A172 (cell line): ENCODE data around the gene RIC3. TPM values are rescaled to one million over a fixed set of nuclear protein-coding genes. Genes with fewer than 3 reads are reported as not detected.
"Not testable (repeated sequence)": the region's sequence is repeated elsewhere in the genome, so short reads cannot be mapped to it uniquely, and the experiment has no call there.

ENCODE experiments used
- DNase-seq: peaks from one replicate; pipeline ENCODE4 v3.0.0-alpha.2; 2015; ENCODE audit warnings: low spot score
- total RNA-seq: library from RNA; depleted of rRNA; stranded (reverse); fragments of >200 nt; shearing (Covaris generic); gene quantifications from 2 replicates; pipeline ENCODE4 v1.2.3, GENCODE V29; 2014

Gene RIC3
- total RNA-seq, 1 experiment from 2014 or later, result 1.1 TPM

- no peak for DNase-seq
Measured at GRCh38 chr11:8190431-8190830, 21.6 kb upstream of the RIC3 start.

- no peak for DNase-seq
Measured at GRCh38 chr11:8186429-8186828, 17.6 kb upstream of the RIC3 start.

GRCh38 chr11:8183111-8183510 lies 14.3 kb upstream of the RIC3 start:
- no peak for DNase-seq

GRCh38 chr11:8180469-8180868 lies 11.6 kb upstream of the RIC3 start:
- DNase-seq, result no peak

GRCh38 chr11:8178297-8178696 lies 9.5 kb upstream of the RIC3 start:
- DNase-seq, result no peak

GRCh38 chr11:8177136-8177535 lies 8.3 kb upstream of the RIC3 start:
- no peak for DNase-seq

- peak; percentile 21 for DNase-seq
Measured at GRCh38 chr11:8167796-8168195, 1.0 kb downstream of the RIC3 start.

- no peak for DNase-seq
Measured at GRCh38 chr11:8164746-8165145, 4.1 kb downstream of the RIC3 start.

- DNase-seq, result not testable (repeated sequence)
Measured at GRCh38 chr11:8161627-8162304, 7.1 kb downstream of the RIC3 start.

- DNase-seq, result no peak
Measured at GRCh38 chr11:8156877-8157276, 11.9 kb downstream of the RIC3 start.

GRCh38 chr11:8149726-8150125 lies 19.1 kb downstream of the RIC3 start:
- DNase-seq, result no peak

- DNase-seq, result no peak
Measured at GRCh38 chr11:8138526-8138925, 30.3 kb downstream of the RIC3 start.

GRCh38 chr11:8127447-8127846 lies 41.4 kb downstream of the RIC3 start:
- no peak for DNase-seq

- DNase-seq, result no peak
Measured at GRCh38 chr11:8126649-8127289, 42.1 kb downstream of the RIC3 start.

GRCh38 chr11:8122173-8122764 lies 46.6 kb downstream of the RIC3 start:
- DNase-seq, result no peak

- DNase-seq, result no peak
Measured at GRCh38 chr11:8111636-8112035, 57.2 kb downstream of the RIC3 start.

GRCh38 chr11:8110396-8110795 lies 58.4 kb downstream of the RIC3 start:
- DNase-seq, result no peak

GRCh38 chr11:8109675-8110074 lies 59.1 kb downstream of the RIC3 start:
- DNase-seq, result no peak

GRCh38 chr11:8108421-8108820 lies 60.4 kb downstream of the RIC3 start:
- DNase-seq, result no peak

- no peak for DNase-seq
Measured at GRCh38 chr11:8107642-8108041, 61.2 kb downstream of the RIC3 start.

GRCh38 chr11:8106679-8107078 lies 62.1 kb downstream of the RIC3 start:
- no peak for DNase-seq

GRCh38 chr11:8105666-8106065 lies 63.2 kb downstream of the RIC3 start:
- DNase-seq, result no peak

GRCh38 chr11:8105133-8105532 lies 63.7 kb downstream of the RIC3 start:
- no peak for DNase-seq
